Activated T-helper 1 cell treated with Interleukin-2 at 50 U/mL for 16 hours (primary cell): ENCODE measurements around the gene SYNPO2.
"Not testable (repeated sequence)": the region's sequence is repeated elsewhere in the genome, so short reads cannot be mapped to it uniquely, and the experiment has no call there.

Experiments used
- DNase-seq: peaks from one replicate; pipeline ENCODE4 v3.0.0-alpha.2; 2020; ENCODE audit warnings: low read depth

SYNPO2 gene

GRCh38 chr4:118888666-118889311, at the start of gene SYNPO2:
Gene SYNPO2 (plus strand): TSS chr4:118888854. CDS start chr4:118889037, 183 bp downstream.
- no peak for DNase-seq

- no peak for DNase-seq
Observed at GRCh38 chr4:118839221-118839927, 49.3 kb upstream of the SYNPO2 start.

- no peak for DNase-seq
Observed at GRCh38 chr4:118842055-118842454, 46.6 kb upstream of the SYNPO2 start.

GRCh38 chr4:118843237-118843636, 45.4 kb upstream of the SYNPO2 start:
- no peak for DNase-seq

- DNase-seq, result no peak
Observed at GRCh38 chr4:118845552-118846050, 43.1 kb upstream of the SYNPO2 start.

GRCh38 chr4:118846979-118847378, 41.7 kb upstream of the SYNPO2 start:
- no peak for DNase-seq

- DNase-seq, result no peak
Observed at GRCh38 chr4:118848242-118848641, 40.4 kb upstream of the SYNPO2 start.

- no peak for DNase-seq
Observed at GRCh38 chr4:118848901-118849300, 39.8 kb upstream of the SYNPO2 start.

GRCh38 chr4:118849867-118850487, 38.7 kb upstream of the SYNPO2 start:
- no peak for DNase-seq

- DNase-seq, result peak; percentile 18
Observed at GRCh38 chr4:118850488-118851173, 38.0 kb upstream of the SYNPO2 start.

GRCh38 chr4:118857760-118858159, 30.9 kb upstream of the SYNPO2 start:
- no peak for DNase-seq

GRCh38 chr4:118858779-118859178, 29.9 kb upstream of the SYNPO2 start:
- DNase-seq, result no peak

GRCh38 chr4:118865091-118865708, 23.5 kb upstream of the SYNPO2 start:
- no peak for DNase-seq

- no peak for DNase-seq
Observed at GRCh38 chr4:118866442-118866841, 22.2 kb upstream of the SYNPO2 start.

- DNase-seq, result no peak
Observed at GRCh38 chr4:118867311-118868067, 21.2 kb upstream of the SYNPO2 start.

- no peak for DNase-seq
Observed at GRCh38 chr4:118869808-118870342, 18.8 kb upstream of the SYNPO2 start.

GRCh38 chr4:118872181-118872580, 16.5 kb upstream of the SYNPO2 start:
- DNase-seq, result no peak

GRCh38 chr4:118877797-118878196, 10.9 kb upstream of the SYNPO2 start:
- DNase-seq, result no peak

GRCh38 chr4:118878507-118878906, 10.1 kb upstream of the SYNPO2 start:
- DNase-seq, result not testable (repeated sequence)

- DNase-seq, result no peak
Observed at GRCh38 chr4:118879409-118879808, 9.2 kb upstream of the SYNPO2 start.
